OCI-LY7 (cell line): ENCODE measurements around the gene B3GALT6. TPM values are rescaled to one million over a fixed set of nuclear protein-coding genes. Genes with fewer than 3 reads are reported as not detected.

Experiments used
- BruUV-seq: library from RNA; stranded (reverse); fragments of 400-500 nt; replicated peaks from 2 replicates; lab custom pipeline; 2021; lab: Mats Ljungman, UMichigan
- CTCF ChIA-PET: fragments of 300-600 bp; sonication (Branson Sonifier 250); formaldehyde crosslinking; loops from one replicate; lab custom pipeline; 2022; ENCODE audit warnings: antibody characterized with exemption; ENCODE audit not compliant: unreplicated experiment; lab: Charles Lee
- POLR2A ChIA-PET: fragments of 300-600 bp; sonication (Branson Sonifier 250); formaldehyde crosslinking; loops from one replicate; lab custom pipeline; 2022; ENCODE audit warnings: antibody characterized with exemption; lab: Charles Lee
- DNase-seq: peaks from one replicate; pipeline ENCODE4 v3.0.0-alpha.2; 2015; ENCODE audit warnings: low spot score
- H2AFZ ChIP-seq: fragments of 200-600 bp; sonication (generic), shearing (Covaris generic); 2 replicates; pipeline ENCODE4 v1.6.1; 2014; ENCODE audit warnings: mild to moderate bottlenecking, antibody characterized with exemption, low read length, moderate library complexity
- H3K27ac ChIP-seq: fragments of 200-600 bp; sonication (generic); 2 replicates; pipeline ENCODE4 v1.5.1; 2014; ENCODE audit warnings: mixed run types, low read depth, mild to moderate bottlenecking, moderate library complexity, low read length, inconsistent platforms; ENCODE audit not compliant: poor library complexity, severe bottlenecking
- H3K36me3 ChIP-seq: fragments of 200-600 bp; sonication (generic); 2 replicates; pipeline ENCODE4 v1.6.1; 2014; ENCODE audit warnings: mild to moderate bottlenecking, antibody characterized with exemption, low read length, moderate library complexity, mixed read lengths; ENCODE audit not compliant: insufficient read depth
- H3K4me1 ChIP-seq: fragments of 200-600 bp; sonication (generic); 2 replicates; pipeline ENCODE4 v1.5.1; 2014; ENCODE audit warnings: mild to moderate bottlenecking, low read length; ENCODE audit not compliant: insufficient read depth, poor library complexity, severe bottlenecking
- H3K4me2 ChIP-seq: fragments of 200-600 bp; sonication (generic); 2 replicates; pipeline ENCODE4 v1.6.1; 2014; ENCODE audit warnings: mild to moderate bottlenecking, low read length
- H3K4me3 ChIP-seq: fragments of 200-600 bp; sonication (generic); 2 replicates; pipeline ENCODE4 v1.5.1; 2014; ENCODE audit warnings: mild to moderate bottlenecking, low read depth, low read length; ENCODE audit not compliant: poor library complexity, severe bottlenecking
- H3K79me2 ChIP-seq: fragments of 200-600 bp; sonication (generic); 2 replicates; pipeline ENCODE4 v1.6.1; 2016; ENCODE audit warnings: low read depth, mild to moderate bottlenecking, low read length, moderate library complexity, mixed read lengths; ENCODE audit not compliant: insufficient read depth
- H3K9me2 ChIP-seq: fragments of 200-600 bp; sonication (generic); 2 replicates; pipeline ENCODE4 v1.6.1; 2016; ENCODE audit warnings: mild to moderate bottlenecking, low read length, mixed read lengths; ENCODE audit not compliant: insufficient read depth
- H3K9me3 ChIP-seq: fragments of 200-600 bp; sonication (generic); 2 replicates; pipeline ENCODE4 v1.6.1; 2014; ENCODE audit warnings: mild to moderate bottlenecking, mixed run types, low read length, mixed read lengths
- H4K20me1 ChIP-seq: fragments of 200-600 bp; sonication (generic); 2 replicates; pipeline ENCODE4 v1.6.1; 2014; ENCODE audit warnings: mild to moderate bottlenecking, antibody characterized with exemption, low read length, moderate library complexity, mixed read lengths; ENCODE audit not compliant: insufficient read depth
- CTCF ChIP-seq: fragments of 200-600 bp; sonication (generic); conservative IDR thresholded peaks from 2 replicates; pipeline ENCODE4 v1.5.1; 2014; ENCODE audit warnings: mild to moderate bottlenecking, antibody characterized with exemption, low read length, moderate library complexity, mixed read lengths
- EZH2phosphoT487 ChIP-seq: fragments of 200-600 bp; sonication (generic); IDR thresholded peaks from 2 replicates; pipeline ENCODE4 v1.6.1; 2018; ENCODE audit warnings: low read depth, borderline replicate concordance, mild to moderate bottlenecking, mixed run types, antibody characterized with exemption, low read length, moderate library complexity, mixed read lengths
- intact Hi-C: fragments of 100-400 bp; cut with micrococcal nuclease; formaldehyde crosslinking; loops from one replicate; pipeline ENCODE4 v1.10.0; 2022; ENCODE audit not compliant: unreplicated experiment
- total RNA-seq, 2 experiments: library from RNA; depleted of rRNA in 1 of 2; stranded (reverse); fragments of >200 nt in 1 of 2; shearing (Covaris generic) in 1 of 2; gene quantifications; 2 replicates each; pipeline ENCODE4 v1.2.3, GENCODE V29; 2014 to 2022

B3GALT6 gene
- total RNA-seq, 2 experiments from 2014 or later: 27.1 to 36.2 TPM

GRCh38 chr1:1225238-1225845 lies 6.7 kb upstream of the B3GALT6 start:
- H3K36me3 ChIP-seq: peaks cover 91% of the 10 kb centered on the region
- no TSS peak for BruUV-seq
- H3K4me1 ChIP-seq: peaks cover 8% of the 10 kb centered on the region
- TF ChIP-seq EZH2phosphoT487: no peak
- TF ChIP-seq CTCF: no peak
- no peaks in the 10 kb centered on the region for H3K9me3 ChIP-seq
- H2AFZ ChIP-seq: no peak overlapping the region
- intact Hi-C loops: no loop called here
- no peak overlapping the region for H3K4me2 ChIP-seq
- no peaks in the 10 kb centered on the region for H4K20me1 ChIP-seq
- no peak overlapping the region for H3K27ac ChIP-seq
- no peak for DNase-seq
- no peaks in the 10 kb centered on the region for H3K9me2 ChIP-seq
- CTCF ChIA-PET: no interaction called here
- H3K79me2 ChIP-seq: peaks cover 20% of the 10 kb centered on the region
- POLR2A ChIA-PET: no interaction called here
- no peak overlapping the region for H3K4me3 ChIP-seq

- Histone ChIP-seq H3K36me3 (peaks cover 85% of the 10 kb centered on the region), H3K9me2 (no peaks in the 10 kb centered on the region), H3K4me1 (peaks cover 13% of the 10 kb centered on the region), H2AFZ (no peak overlapping the region), H3K4me3 (no peak overlapping the region), H3K4me2 (no peak overlapping the region), H4K20me1 (no peaks in the 10 kb centered on the region), H3K27ac (no peak overlapping the region), H3K79me2 (peaks cover 26% of the 10 kb centered on the region), H3K9me3 (no peaks in the 10 kb centered on the region)
- no peak for DNase-seq
- BruUV-seq: no TSS peak
- intact Hi-C loops: no loop called here
- ChIA-PET POLR2A (no interaction called here), CTCF (no interaction called here)
- no peak for TF ChIP-seq CTCF
- no peak for TF ChIP-seq EZH2phosphoT487
Measured at GRCh38 chr1:1225913-1226312, 6.1 kb upstream of the B3GALT6 start.

- no peak for DNase-seq
- TF ChIP-seq CTCF (no peak), EZH2phosphoT487 (no peak)
- H3K4me3 ChIP-seq: no peak overlapping the region
- H3K4me2 ChIP-seq: no peak overlapping the region
- intact Hi-C loops: no loop called here
- H3K27ac ChIP-seq: no peak overlapping the region
- no TSS peak for BruUV-seq
- CTCF ChIA-PET: no interaction called here
- POLR2A ChIA-PET: no interaction called here
- peaks cover 13% of the 10 kb centered on the region for H3K4me1 ChIP-seq
- H2AFZ ChIP-seq: no peak overlapping the region
- H3K9me2 ChIP-seq: no peaks in the 10 kb centered on the region
- H3K36me3 ChIP-seq: peaks cover 78% of the 10 kb centered on the region
- peaks cover 32% of the 10 kb centered on the region for H3K79me2 ChIP-seq
- no peaks in the 10 kb centered on the region for H4K20me1 ChIP-seq
- H3K9me3 ChIP-seq: no peaks in the 10 kb centered on the region
Measured at GRCh38 chr1:1226566-1227362, 5.3 kb upstream of the B3GALT6 start.
